Measurements from ENCODE around the gene PRCP.

The PRCP gene

DNA sequence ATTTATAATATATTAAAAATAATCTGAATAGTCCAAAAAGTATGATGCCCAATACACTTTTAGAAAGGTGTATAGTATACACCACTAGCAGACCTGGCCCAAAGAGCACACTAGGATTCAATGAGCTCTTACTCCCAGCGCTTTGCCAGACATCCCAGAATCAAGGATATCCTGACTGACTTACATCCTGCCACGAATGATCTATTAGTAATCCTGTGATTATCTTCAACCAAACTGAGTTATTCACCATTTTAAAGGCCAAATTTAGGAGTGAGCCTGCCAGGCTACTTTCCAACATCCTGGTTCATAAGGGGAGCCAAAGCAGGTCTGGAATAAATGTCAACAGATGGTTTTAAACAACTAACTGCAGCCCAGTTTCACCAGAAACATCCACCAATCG is 105.7 kb downstream of the PRCP start:
- no peak for DNase-seq (ENCODE audit: extremely low read depth, insufficient read length)
- Histone ChIP-seq H3K4me3 (replicated peaks; ENCODE audit: low read depth, low read length) (no peak overlapping the region), H3K27me3 (replicated peaks; ENCODE audit: control insufficient read depth, insufficient read depth, low read length) (no peaks in the 10 kb centered on the region; the same call in 1 of the 2 replicates), H3K36me3 (ENCODE audit: control insufficient read depth, insufficient read depth, low read length) (no peaks in the 10 kb centered on the region)
- TF ChIP-seq, protein P1, sequence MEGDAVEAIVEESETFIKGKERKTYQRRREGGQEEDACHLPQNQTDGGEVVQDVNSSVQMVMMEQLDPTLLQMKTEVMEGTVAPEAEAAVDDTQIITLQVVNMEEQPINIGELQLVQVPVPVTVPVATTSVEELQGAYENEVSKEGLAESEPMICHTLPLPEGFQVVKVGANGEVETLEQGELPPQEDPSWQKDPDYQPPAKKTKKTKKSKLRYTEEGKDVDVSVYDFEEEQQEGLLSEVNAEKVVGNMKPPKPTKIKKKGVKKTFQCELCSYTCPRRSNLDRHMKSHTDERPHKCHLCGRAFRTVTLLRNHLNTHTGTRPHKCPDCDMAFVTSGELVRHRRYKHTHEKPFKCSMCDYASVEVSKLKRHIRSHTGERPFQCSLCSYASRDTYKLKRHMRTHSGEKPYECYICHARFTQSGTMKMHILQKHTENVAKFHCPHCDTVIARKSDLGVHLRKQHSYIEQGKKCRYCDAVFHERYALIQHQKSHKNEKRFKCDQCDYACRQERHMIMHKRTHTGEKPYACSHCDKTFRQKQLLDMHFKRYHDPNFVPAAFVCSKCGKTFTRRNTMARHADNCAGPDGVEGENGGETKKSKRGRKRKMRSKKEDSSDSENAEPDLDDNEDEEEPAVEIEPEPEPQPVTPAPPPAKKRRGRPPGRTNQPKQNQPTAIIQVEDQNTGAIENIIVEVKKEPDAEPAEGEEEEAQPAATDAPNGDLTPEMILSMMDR (IDR thresholded peaks at IDR 0.05; ENCODE audit: insufficient read depth, low read length, poor library complexity, severe bottlenecking), result no peak

DNA sequence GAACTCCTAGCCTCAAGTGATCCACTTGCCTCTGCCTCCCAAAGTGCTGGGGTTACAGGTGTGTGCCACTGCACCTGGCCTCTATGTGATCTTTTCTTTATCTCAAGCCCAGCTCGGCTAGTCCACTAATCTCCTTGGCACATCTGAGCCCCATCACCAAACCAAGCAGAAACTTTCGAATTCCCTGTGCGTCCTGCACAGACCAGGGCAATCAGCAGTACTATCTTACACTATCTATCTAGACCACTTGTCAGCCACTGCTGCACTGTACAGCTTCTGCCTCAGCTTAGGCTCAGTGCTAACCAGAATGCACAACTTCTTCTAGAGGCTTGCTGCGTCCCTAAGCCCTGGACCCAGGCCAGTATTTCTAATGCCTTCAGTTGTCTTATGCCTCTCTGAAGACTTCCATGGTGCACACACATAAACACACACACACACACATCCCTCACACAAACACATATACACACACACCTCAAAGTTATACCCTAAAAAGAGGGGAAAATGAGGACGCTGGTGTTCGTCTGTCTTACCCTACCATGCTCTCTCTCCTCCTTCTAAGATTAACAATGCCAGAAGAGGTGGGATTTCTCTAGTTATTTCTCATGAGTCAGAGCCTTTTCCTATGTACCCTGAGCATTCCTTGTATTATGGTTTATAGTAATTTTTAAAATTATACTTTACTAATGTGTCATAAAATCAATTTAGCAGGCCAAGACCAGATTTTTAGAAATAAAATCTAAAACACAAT is 107.2 kb downstream of the PRCP start:
- DNase-seq (ENCODE audit: extremely low read depth, insufficient read length), result no peak
- Histone ChIP-seq H3K27me3 (replicated peaks; ENCODE audit: control insufficient read depth, insufficient read depth, low read length) (no peaks in the 10 kb centered on the region; the same call in 1 of the 2 replicates), H3K4me3 (replicated peaks; ENCODE audit: low read depth, low read length) (no peak overlapping the region), H3K36me3 (ENCODE audit: control insufficient read depth, insufficient read depth, low read length) (no peaks in the 10 kb centered on the region)
- TF ChIP-seq, protein P1 (IDR thresholded peaks at IDR 0.05; ENCODE audit: insufficient read depth, low read length, poor library complexity, severe bottlenecking), result no peak

DNA sequence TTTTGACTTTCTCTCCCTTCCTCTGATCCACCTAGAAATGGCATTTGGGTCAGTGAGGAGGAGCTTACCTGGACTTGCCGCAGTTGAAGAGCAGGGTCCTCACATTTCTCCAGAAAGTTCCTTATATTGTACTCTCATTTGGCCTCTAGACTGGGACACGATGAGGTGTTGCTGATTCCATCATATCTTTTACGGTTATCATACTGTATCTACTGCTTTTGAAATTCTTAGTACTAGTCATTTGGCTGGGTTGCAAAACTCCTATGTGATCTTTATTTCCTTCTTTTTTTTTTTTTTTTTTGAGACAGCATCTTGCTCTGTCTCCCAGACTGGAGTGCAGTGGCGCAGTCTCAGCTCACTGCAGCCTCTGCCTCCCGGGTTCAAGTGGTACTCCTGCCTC is 107.9 kb downstream of the PRCP start:
- Histone ChIP-seq H3K4me3 (replicated peaks; ENCODE audit: low read depth, low read length) (no peak overlapping the region), H3K36me3 (ENCODE audit: control insufficient read depth, insufficient read depth, low read length) (no peaks in the 10 kb centered on the region), H3K27me3 (replicated peaks; ENCODE audit: control insufficient read depth, insufficient read depth, low read length) (no peaks in the 10 kb centered on the region; the same call in 1 of the 2 replicates)
- no peak for DNase-seq (ENCODE audit: extremely low read depth, insufficient read length)
- TF ChIP-seq, protein P1 (IDR thresholded peaks at IDR 0.05; ENCODE audit: insufficient read depth, low read length, poor library complexity, severe bottlenecking), result no peak

DNA sequence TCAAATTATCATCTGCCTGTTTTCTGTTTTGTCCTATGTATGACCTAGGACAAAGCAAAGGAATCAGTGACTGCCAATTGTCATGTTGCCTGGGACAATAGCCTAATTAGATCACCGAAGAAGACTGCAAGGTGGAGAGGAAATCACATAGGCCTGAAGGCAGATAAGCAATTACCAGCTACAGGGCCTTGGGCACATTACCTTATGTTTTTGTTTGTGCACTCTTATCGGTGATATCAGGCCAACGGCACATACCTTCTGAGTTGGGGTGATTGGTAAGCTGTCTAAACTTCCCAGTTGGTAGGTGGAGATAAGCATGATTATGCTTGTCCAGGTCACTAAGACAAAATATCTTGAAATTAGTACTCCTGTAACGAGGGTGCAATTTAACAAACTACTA is 108.5 kb downstream of the PRCP start:
- TF ChIP-seq, protein P1 (IDR thresholded peaks at IDR 0.05; ENCODE audit: insufficient read depth, low read length, poor library complexity, severe bottlenecking), result no peak
- Histone ChIP-seq H3K36me3 (ENCODE audit: control insufficient read depth, insufficient read depth, low read length) (no peaks in the 10 kb centered on the region), H3K4me3 (replicated peaks; ENCODE audit: low read depth, low read length) (no peak overlapping the region), H3K27me3 (replicated peaks; ENCODE audit: control insufficient read depth, insufficient read depth, low read length) (no peaks in the 10 kb centered on the region; the same call in 1 of the 2 replicates)
- DNase-seq (ENCODE audit: extremely low read depth, insufficient read length), result no peak

DNA sequence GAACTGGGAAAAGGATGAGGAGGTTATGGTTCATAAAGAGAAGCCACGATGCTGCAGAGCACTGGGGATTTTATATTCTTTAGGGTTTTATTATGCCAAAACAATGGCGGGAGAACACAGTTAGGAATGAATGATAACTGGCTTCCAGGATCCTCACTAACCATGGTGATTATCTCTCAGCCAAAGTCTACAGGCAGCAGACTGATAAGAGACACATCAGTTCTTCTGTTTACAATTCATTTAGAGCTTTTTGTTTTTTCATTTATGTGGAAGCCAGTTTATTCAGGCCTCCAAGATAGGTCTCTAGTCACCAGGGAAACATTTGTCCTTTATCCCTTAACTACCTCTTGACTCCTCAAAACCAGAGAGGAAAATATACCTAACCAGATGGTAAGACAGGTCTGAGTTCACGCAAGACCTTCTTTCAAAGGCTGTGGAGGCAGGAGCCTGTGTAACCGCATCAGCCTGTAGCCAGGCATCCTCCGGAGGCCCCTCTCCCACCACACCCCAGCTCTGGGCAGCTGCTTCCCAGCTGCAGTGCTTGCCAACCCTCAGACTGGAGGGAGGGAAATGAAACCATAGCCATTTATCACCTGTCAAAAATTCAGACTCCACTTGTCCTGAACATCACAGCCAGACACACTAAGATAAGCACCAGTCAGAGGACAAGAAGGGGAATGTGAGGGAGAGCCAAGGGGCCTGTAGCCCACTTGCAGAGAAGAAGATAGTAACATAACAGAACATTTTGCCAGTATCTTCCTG is 109.3 kb downstream of the PRCP start:
- no peaks in the 10 kb centered on the region; the same call in 1 of the 2 replicates for H3K27me3 ChIP-seq (replicated peaks; ENCODE audit: control insufficient read depth, insufficient read depth, low read length)
- TF ChIP-seq, protein P1 (IDR thresholded peaks at IDR 0.05; ENCODE audit: insufficient read depth, low read length, poor library complexity, severe bottlenecking), result no peak
- H3K36me3 ChIP-seq (ENCODE audit: control insufficient read depth, insufficient read depth, low read length), result no peaks in the 10 kb centered on the region
- DNase-seq (ENCODE audit: extremely low read depth, insufficient read length), result no peak
- H3K4me3 ChIP-seq (replicated peaks; ENCODE audit: low read depth, low read length), result no peak overlapping the region
